ENCODE results near the gene RPS27A. TPM values are rescaled to one million over a fixed set of nuclear protein-coding genes. Genes with fewer than 3 reads are reported as not detected.

Gene RPS27A
- total and polyA plus RNA-seq, 9 of the 15 experiments (the other 6 are each of a cell fraction or from before 2014, with no cell fraction given): 1,383 to 3,282 (median 2,242) TPM

GRCh38 chr2:55242617-55243016 lies 10.1 kb downstream of the RPS27A start:
- FAIRE-seq: no peak
- Histone ChIP-seq H3K4me1 (replicated peaks in 1 of 2; ENCODE audit: control insufficient read depth in 2 of 2, insufficient read depth in 2 of 2, low read length in 2 of 2) (no peaks in the 10 kb centered on the region), H3K9me3 (replicated peaks; ENCODE audit: control insufficient read depth, insufficient read depth, low read depth, low read length) (no peaks in the 10 kb centered on the region), H3K4me2 (ENCODE audit: insufficient read depth, low read length) (no peak overlapping the region), H3K4me3 (no peak overlapping the region), H3K9ac (ENCODE audit: insufficient read depth in 1 of 2, low read depth in 2 of 2, low read length in 2 of 2) (no peak overlapping the region), H3K27me3 (ENCODE audit: control insufficient read depth in 2 of 2, insufficient read depth in 2 of 2, low read length in 2 of 2) (no peaks in the 10 kb centered on the region), H4K20me1 (replicated peaks; ENCODE audit: control insufficient read depth, insufficient read depth, low read length) (no peaks in the 10 kb centered on the region), H3K79me2 (ENCODE audit: control insufficient read depth, insufficient read depth, low read length) (no peaks in the 10 kb centered on the region), H3K9me1 (ENCODE audit: control insufficient read depth, insufficient read depth, low read length) (no peaks in the 10 kb centered on the region), H3K27ac (ENCODE audit: extremely low read depth, low read depth, low read length) (no peak overlapping the region), H2AFZ (ENCODE audit: low read depth, low read length) (no peak overlapping the region), H3K36me3 (ENCODE audit: control insufficient read depth, insufficient read depth, low read length) (peaks cover 80% of the 10 kb centered on the region)
- BruUV-seq (replicated peaks): no TSS peak
- ATAC-seq: no peak
- WGBS (ENCODE audit: insufficient coverage, low coverage, missing lambda C conversion rate): 9% methylated on average over 1 of the region's 1 CpG
- intact Hi-C loops (cut with micrococcal nuclease) (no loop called here), in situ Hi-C loops (cut with MboI) (no loop called here)
- ChIA-PET POLR2A (no interaction called here), CTCF (ENCODE audit: low intra/inter-chr PET ratio) (no interaction called here)
- DNase-seq (ENCODE audit: extremely low read depth in 1 of 4, low spot score in 3 of 4): no peak
- TF ChIP-seq PML (IDR thresholded peaks at IDR 0.05; ENCODE audit: low read length): no peak
- no peak for TF ChIP-seq RBM15 (IDR thresholded peaks at IDR 0.05; ENCODE audit: insufficient read depth, low read length)
- no peak for TF ChIP-seq GATAD2A (IDR thresholded peaks at IDR 0.05)
- TF ChIP-seq DNMT1 (IDR thresholded peaks at IDR 0.05): no peak
- TF ChIP-seq BCLAF1 (IDR thresholded peaks at IDR 0.05; ENCODE audit: borderline replicate concordance in 1 of 2, control insufficient read depth in 1 of 2, low read depth in 2 of 2, low read length in 1 of 2): no peak
- TF ChIP-seq, protein P1, sequence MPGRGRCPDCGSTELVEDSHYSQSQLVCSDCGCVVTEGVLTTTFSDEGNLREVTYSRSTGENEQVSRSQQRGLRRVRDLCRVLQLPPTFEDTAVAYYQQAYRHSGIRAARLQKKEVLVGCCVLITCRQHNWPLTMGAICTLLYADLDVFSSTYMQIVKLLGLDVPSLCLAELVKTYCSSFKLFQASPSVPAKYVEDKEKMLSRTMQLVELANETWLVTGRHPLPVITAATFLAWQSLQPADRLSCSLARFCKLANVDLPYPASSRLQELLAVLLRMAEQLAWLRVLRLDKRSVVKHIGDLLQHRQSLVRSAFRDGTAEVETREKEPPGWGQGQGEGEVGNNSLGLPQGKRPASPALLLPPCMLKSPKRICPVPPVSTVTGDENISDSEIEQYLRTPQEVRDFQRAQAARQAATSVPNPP (IDR thresholded peaks at IDR 0.05; ENCODE audit: borderline replicate concordance, insufficient read depth, insufficient read length): no peak
- no peak for TF ChIP-seq HNRNPK (IDR thresholded peaks at IDR 0.05; ENCODE audit: low read depth, low read length, poor library complexity, severe bottlenecking)
- no peak for TF ChIP-seq ZNF79 (CRISPR knock-in tag; IDR thresholded peaks at IDR 0.05; ENCODE audit: low read depth)
- TF ChIP-seq ZBED1 (IDR thresholded peaks at IDR 0.05): no peak
- no peak for TF ChIP-seq POLR2AphosphoS2 (IDR thresholded peaks at IDR 0.05; ENCODE audit: low read length)
